Epithelial cell of umbilical artery (primary cell): ENCODE measurements around the gene KIFAP3. TPM values are rescaled to one million over a fixed set of nuclear protein-coding genes. Genes with fewer than 3 reads are reported as not detected.

Experiments used
- total RNA-seq: library from RNA; depleted of rRNA; stranded (reverse); fragments of >200 nt; gene quantifications from 2 replicates; pipeline ENCODE4 v1.2.3, GENCODE V29; 2014

The KIFAP3 gene
- 17.6 and 18.5 TPM in 2 replicates for total RNA-seq

DNA sequence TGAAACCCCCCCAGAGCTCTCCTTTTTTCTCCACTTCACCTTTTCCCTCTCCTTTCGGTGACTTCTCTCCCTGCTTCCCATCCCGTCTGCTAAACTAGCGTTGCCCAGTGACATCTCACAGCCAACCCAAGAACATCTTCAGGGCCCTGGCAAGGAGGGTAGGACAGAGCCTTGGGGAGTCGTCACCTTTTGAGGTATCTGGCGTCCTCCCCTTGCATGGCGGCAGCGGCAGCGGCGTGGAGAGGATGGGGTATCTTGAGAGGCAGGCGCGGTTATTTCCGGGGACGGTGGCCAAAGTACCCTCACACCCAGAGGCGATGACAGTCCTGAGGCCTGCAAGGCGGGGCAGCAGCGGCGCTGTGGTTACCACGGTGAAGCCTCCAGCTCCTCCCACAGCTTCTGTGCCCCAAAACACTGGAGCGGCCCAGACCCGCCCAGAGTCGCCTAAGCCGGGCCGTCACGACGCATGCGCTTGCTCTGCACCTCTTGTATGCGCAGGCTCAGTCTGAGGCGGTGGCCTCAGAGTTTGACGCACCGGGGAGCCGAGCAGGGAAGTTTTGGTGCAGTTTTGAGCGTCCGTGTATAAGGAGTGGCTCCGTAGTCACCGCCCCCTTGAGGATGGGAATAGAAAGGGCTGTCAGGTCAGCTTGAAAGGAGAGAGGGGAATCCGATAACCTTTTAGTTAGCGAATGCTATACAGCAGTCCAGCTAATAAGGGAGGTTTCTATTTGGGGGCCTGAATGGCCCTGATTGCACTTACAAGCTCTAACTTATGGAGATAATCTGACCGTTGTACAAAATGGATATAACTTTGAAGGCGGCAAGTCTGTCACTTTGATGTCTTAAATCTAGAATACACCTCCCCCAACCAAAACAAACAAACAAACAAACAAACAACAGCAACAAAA, at the start of gene KIFAP3:
Gene KIFAP3 (minus strand): TSS at position 446 of the 908 bp plus-strand sequence. CDS start 228 bp downstream, at position 218.

GRCh38 chr1:169893645-169894423, 180.7 kb downstream of the KIFAP3 start, which contains the start of gene SCYL3:
Gene SCYL3 (minus strand): TSS chr1:169893896. CDS start chr1:169888840, 5,056 bp downstream.

Other genes with a start within 250 kb of the KIFAP3 start
- 4.5 and 8.7 TPM in 2 replicates for gene SCYL3, start 180.8 kb downstream of the KIFAP3 start, total RNA-seq
- not detected in 2 replicates for gene NTMT2, start 71.3 kb upstream of the KIFAP3 start, total RNA-seq